ENCODE measurements around the gene SERPINE1.

Gene SERPINE1

DNA sequence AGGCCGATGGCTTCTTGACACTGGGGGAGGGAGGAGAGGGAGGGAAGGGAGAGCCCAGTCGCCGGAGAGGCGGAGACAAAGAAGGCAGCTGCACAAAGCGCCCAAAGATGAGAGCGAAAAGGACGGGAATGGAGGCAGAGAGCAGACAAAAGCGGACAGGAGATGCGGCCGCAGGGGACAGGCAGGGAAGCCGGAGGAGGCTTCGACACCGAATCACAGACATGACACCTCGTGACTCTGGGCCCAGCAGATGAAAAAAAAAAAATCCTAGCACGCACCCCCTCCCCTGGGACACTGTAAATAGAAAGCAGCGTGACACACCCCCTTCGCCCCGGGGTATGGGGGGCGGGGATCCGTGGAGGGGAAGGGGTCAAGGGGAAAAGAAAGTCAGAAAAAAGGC, 52.2 kb downstream of the SERPINE1 start:
- TF ChIP-seq POLR2AphosphoS5 (IDR thresholded peaks at IDR 0.05; ENCODE audit: low read depth, low read length) (no peak), SIN3A (IDR thresholded peaks at IDR 0.05; ENCODE audit: borderline replicate concordance, insufficient read depth, low read length) (no peak), FOXP2 (optimal IDR thresholded peaks at IDR 0.05; ENCODE audit: borderline replicate concordance, extremely low read depth, extremely low read length, insufficient read depth) (no peak), TAF1 (IDR thresholded peaks at IDR 0.05; ENCODE audit: borderline replicate concordance, insufficient read depth, low read length) (no peak)
- TF ChIP-seq, protein P1, sequence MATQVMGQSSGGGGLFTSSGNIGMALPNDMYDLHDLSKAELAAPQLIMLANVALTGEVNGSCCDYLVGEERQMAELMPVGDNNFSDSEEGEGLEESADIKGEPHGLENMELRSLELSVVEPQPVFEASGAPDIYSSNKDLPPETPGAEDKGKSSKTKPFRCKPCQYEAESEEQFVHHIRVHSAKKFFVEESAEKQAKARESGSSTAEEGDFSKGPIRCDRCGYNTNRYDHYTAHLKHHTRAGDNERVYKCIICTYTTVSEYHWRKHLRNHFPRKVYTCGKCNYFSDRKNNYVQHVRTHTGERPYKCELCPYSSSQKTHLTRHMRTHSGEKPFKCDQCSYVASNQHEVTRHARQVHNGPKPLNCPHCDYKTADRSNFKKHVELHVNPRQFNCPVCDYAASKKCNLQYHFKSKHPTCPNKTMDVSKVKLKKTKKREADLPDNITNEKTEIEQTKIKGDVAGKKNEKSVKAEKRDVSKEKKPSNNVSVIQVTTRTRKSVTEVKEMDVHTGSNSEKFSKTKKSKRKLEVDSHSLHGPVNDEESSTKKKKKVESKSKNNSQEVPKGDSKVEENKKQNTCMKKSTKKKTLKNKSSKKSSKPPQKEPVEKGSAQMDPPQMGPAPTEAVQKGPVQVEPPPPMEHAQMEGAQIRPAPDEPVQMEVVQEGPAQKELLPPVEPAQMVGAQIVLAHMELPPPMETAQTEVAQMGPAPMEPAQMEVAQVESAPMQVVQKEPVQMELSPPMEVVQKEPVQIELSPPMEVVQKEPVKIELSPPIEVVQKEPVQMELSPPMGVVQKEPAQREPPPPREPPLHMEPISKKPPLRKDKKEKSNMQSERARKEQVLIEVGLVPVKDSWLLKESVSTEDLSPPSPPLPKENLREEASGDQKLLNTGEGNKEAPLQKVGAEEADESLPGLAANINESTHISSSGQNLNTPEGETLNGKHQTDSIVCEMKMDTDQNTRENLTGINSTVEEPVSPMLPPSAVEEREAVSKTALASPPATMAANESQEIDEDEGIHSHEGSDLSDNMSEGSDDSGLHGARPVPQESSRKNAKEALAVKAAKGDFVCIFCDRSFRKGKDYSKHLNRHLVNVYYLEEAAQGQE (IDR thresholded peaks at IDR 0.05; ENCODE audit: insufficient read depth in 1 of 2, low read depth in 2 of 2, low read length in 2 of 2) = no peak

DNA sequence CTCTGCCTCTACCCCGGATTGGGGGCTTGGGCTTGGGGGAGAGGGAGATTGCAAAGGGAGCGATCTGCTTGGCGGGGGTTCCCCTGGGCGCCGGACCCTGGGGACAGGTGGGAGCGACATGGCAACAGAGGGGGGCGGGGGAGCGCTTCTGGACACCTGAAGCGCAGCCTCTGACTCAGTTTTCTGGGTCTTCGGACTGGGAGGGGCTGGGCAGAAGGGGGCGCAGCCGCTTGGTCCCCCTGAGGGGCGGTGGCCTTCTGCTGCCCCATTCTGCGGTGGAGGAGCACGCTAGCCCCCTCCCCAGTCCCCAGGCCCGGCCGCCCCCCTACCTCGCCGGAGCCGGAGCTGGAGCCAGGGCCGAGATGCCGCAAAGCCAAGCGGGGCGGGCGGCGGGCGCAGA, 52.8 kb downstream of the SERPINE1 start:
- TF ChIP-seq FOXP2 (optimal IDR thresholded peaks at IDR 0.05; ENCODE audit: borderline replicate concordance, extremely low read depth, extremely low read length, insufficient read depth) = no peak
- no peak for TF ChIP-seq SIN3A (IDR thresholded peaks at IDR 0.05; ENCODE audit: borderline replicate concordance, insufficient read depth, low read length)
- TF ChIP-seq, protein P1 (IDR thresholded peaks at IDR 0.05; ENCODE audit: insufficient read depth in 1 of 2, low read depth in 2 of 2, low read length in 2 of 2) = no peak
- no peak for TF ChIP-seq POLR2AphosphoS5 (IDR thresholded peaks at IDR 0.05; ENCODE audit: low read depth, low read length)
- TF ChIP-seq TAF1 (IDR thresholded peaks at IDR 0.05; ENCODE audit: borderline replicate concordance, insufficient read depth, low read length) = no peak

DNA sequence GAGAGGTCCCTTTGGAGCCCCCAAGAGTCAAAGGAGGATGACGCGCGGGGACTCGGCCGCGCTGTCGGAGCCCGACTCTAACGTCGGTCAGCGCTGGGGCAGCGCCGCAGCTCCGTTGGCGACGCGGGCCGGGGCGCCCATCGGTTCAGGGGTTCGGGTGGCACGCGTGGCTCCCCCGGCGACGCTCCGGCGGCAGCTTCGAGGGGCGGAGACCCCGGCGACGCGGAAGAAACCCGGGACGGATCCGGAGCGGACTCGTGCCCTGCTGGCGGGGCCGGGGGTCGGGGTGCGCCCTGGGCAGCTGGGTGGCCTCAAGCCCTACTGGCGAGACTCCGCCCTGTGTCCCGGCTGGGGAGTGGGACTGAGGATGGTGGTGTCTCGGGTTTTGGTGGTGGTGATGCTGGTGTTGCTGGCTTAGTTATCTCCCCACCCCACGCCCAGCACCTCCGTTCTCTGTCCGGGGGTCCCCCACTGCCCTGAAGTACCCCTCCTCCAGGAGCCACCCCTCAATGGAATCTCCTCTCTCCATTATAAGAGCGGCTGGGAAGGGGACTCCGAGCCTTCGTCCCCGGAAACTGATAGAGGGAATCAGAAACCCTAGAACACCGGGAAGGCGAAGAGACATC, 53.3 kb downstream of the SERPINE1 start, which contains the start of gene NAT16:
Gene NAT16 (minus strand): TSS at position 164 of the 626 bp plus-strand sequence. CDS start 5,486 bp downstream, outside the sequence.
- no peak for TF ChIP-seq TAF1 (IDR thresholded peaks at IDR 0.05; ENCODE audit: borderline replicate concordance, insufficient read depth, low read length)
- TF ChIP-seq POLR2AphosphoS5 (IDR thresholded peaks at IDR 0.05; ENCODE audit: low read depth, low read length) = no peak
- no peak for TF ChIP-seq SIN3A (IDR thresholded peaks at IDR 0.05; ENCODE audit: borderline replicate concordance, insufficient read depth, low read length)
- TF ChIP-seq FOXP2 (optimal IDR thresholded peaks at IDR 0.05; ENCODE audit: borderline replicate concordance, extremely low read depth, extremely low read length, insufficient read depth) = no peak
- TF ChIP-seq, protein P1 (IDR thresholded peaks at IDR 0.05; ENCODE audit: insufficient read depth in 1 of 2, low read depth in 2 of 2, low read length in 2 of 2) = no peak

DNA sequence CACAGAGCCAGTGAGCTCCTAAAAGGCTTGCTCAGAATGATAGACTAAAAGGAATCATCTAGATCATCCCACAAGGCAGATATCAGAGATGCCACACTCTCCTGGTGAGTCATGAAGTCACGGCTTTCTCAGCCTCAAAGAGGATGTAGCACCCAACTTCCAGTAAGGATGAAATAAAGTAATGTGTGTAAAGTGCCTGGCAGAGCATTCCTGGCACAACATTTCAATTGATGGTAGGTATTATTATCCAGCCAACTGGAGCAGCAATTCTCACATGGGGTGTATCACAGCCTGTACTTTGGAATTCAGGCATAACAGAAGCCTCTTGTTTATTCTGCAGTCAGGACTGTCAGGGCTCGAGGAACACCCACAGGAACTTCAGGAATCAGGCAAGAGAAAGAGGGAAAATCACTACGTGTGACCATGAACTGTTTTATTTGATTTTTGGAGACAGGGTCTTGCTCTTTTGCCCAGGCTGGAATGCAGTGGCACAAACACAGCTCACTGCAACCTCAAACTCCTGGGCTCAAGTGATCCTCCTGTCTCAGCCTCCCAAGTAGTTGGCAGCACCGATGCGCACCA, 58.4 kb downstream of the SERPINE1 start:
- TF ChIP-seq TAF1 (IDR thresholded peaks at IDR 0.05; ENCODE audit: borderline replicate concordance, insufficient read depth, low read length) = no peak
- no peak for TF ChIP-seq POLR2AphosphoS5 (IDR thresholded peaks at IDR 0.05; ENCODE audit: low read depth, low read length)
- TF ChIP-seq SIN3A (IDR thresholded peaks at IDR 0.05; ENCODE audit: borderline replicate concordance, insufficient read depth, low read length) = no peak
- TF ChIP-seq, protein P1 (IDR thresholded peaks at IDR 0.05; ENCODE audit: insufficient read depth in 1 of 2, low read depth in 2 of 2, low read length in 2 of 2) = no peak
- TF ChIP-seq FOXP2 (optimal IDR thresholded peaks at IDR 0.05; ENCODE audit: borderline replicate concordance, extremely low read depth, extremely low read length, insufficient read depth) = no peak
